Gastroesophageal sphincter (tissue), 4 donors: ENCODE data around the gene ANO5. TPM values are rescaled to one million over a fixed set of nuclear protein-coding genes. Genes with fewer than 3 reads are reported as not detected.

Experiments used
- ATAC-seq: fragments of 150-250 bp; one replicate; pipeline ENCODE4 v1.9.1; 2016; ENCODE audit warnings: mild to moderate bottlenecking, moderate library complexity
- H3K27ac ChIP-seq, 4 donors: fragments of 200-600 bp; sonication (generic) in 3 of 4; 1 replicate in 3 of 4; 2 replicates in 1 of 4; pipeline ENCODE4 v1.5.1; 2016 to 2019
- H3K27me3 ChIP-seq: fragments of 200-600 bp; sonication (generic); one replicate; pipeline ENCODE4 v1.5.1; 2019
- H3K36me3 ChIP-seq, 2 donors: fragments of 200-600 bp; sonication (generic); one replicate each; pipeline ENCODE4 v1.5.1; 2019; ENCODE audit warnings: control low read depth in 1 of 2
- H3K4me1 ChIP-seq, 3 donors: fragments of 200-600 bp; sonication (generic); 1 replicate in 2 of 3; 2 replicates in 1 of 3; pipeline ENCODE4 v1.5.1; 2016 to 2019; ENCODE audit warnings: control low read depth in 2 of 3
- H3K4me3 ChIP-seq, 2 donors: fragments of 200-600 bp; sonication (generic); one replicate each; pipeline ENCODE4 v1.5.1; 2019; ENCODE audit warnings: mild to moderate bottlenecking in 1 of 2, moderate library complexity in 1 of 2
- H3K9me3 ChIP-seq, 3 donors: fragments of 200-600 bp; sonication (generic); one replicate each; pipeline ENCODE4 v1.5.1; 2017 to 2019; ENCODE audit warnings: control low read depth in 2 of 3
- CTCF ChIP-seq, 4 experiments: fragments of 200-600 bp in 2 of 4; fragments of 450-650 bp in 2 of 4; sonication (generic) in 1 of 4; IDR thresholded peaks; one replicate each; pipeline ENCODE4 v1.5.1; 2017 to 2019; ENCODE audit warnings: antibody characterized with exemption in 4 of 4, mild to moderate bottlenecking in 2 of 4, moderate library complexity in 2 of 4
- EP300 ChIP-seq: sonication (generic); formaldehyde crosslinking; IDR thresholded peaks from one replicate; pipeline ENCODE4 v1.6.1; 2017; ENCODE audit warnings: antibody characterized with exemption, mild to moderate bottlenecking
- POLR2A ChIP-seq, 2 donors: fragments of 450-650 bp; IDR thresholded peaks; one replicate each; pipeline ENCODE4 v1.6.1; 2017; ENCODE audit warnings: antibody characterized with exemption in 2 of 2, mild to moderate bottlenecking in 2 of 2, moderate library complexity in 1 of 2
- POLR2AphosphoS5 ChIP-seq: sonication (generic); formaldehyde crosslinking; IDR thresholded peaks from one replicate; pipeline ENCODE4 v1.6.1; 2017; ENCODE audit warnings: antibody characterized with exemption
- WGBS, 2 donors: methylation state at CpG; one replicate each; pipeline ENCODE4 v1.1.5; 2018; ENCODE audit warnings: low coverage in 1 of 2; 5-methylcytosine and 5-hydroxymethylcytosine counted together
- total RNA-seq, 4 donors: library from RNA; depleted of rRNA; stranded (reverse); fragments of >200 nt; gene quantifications; one replicate each; pipeline ENCODE4 v1.1.0, GENCODE V29; 2016

The ANO5 gene
- total RNA-seq, 4 donors from 2014 or later = 21.5 to 33.2 (median 27.5) TPM

GRCh38 chr11:22192289-22192641, 620 bp upstream of the ANO5 start:
- Histone ChIP-seq H3K36me3 (no peaks in the 10 kb centered on the region), H3K9me3 (no peaks in the 10 kb centered on the region), H3K27me3 (no peaks in the 10 kb centered on the region), H3K4me3 (peak overlapping the region; percentile 68 to 80), H3K27ac (peak overlapping the region; percentile 51 to 87 (median 83)), H3K4me1 (peaks cover 0 to 33% (median 0%) of the 10 kb centered on the region in 3 donors)
- ATAC-seq = peak; percentile 16
- TF ChIP-seq POLR2A (IDR thresholded peaks at IDR 0.05) = no peak
- TF ChIP-seq CTCF (IDR thresholded peaks at IDR 0.05) = peak in 2 of 4 experiments; percentile 21 to 48
- 0% methylated on average over 7 of the region's 7 CpGs; no CpG with 5 or more reads in 1 of the 2 donors for WGBS, 2 donors

DNA sequence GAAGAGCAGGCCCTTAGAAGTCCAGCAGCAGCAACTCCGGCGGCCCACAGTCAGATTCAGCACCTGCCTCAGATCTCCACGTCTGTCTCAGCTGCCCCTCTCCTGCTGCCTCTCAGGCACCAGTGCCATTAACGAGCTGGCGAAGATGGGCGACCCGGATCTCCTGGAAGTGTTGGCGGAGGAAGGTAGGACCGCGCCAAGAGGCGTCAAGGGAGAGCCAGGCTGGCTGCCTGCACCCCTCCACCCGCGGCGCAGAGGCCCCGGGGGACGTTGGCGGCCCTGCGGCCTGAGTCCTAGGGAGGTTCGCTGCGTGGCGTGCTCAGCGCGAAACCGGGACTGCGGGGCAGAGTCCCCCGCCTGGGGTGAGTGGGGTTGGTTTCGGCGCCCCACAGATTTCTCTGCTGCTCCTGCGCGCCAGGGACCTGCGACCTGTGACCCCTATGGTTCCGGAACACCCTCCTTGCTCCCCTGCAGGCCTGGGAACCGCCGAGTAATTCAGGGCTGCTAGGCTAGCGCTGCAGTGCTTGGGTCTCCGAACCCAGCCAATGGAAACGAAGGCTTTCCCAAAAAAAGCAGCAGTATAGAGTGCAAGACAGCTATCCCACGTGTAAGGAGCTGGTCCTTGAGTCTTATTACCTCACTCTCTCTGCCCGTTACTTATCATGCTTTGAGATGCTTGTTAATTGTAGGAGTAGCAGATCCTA, 615 bp downstream of the ANO5 start:
- peak; percentile 31 for ATAC-seq
- TF ChIP-seq POLR2A (IDR thresholded peaks at IDR 0.05) = no peak
- no peak for TF ChIP-seq CTCF (IDR thresholded peaks at IDR 0.05)
- no peak for TF ChIP-seq POLR2AphosphoS5
- no peak for TF ChIP-seq EP300
- Histone ChIP-seq H3K27me3 (no peaks in the 10 kb centered on the region), H3K36me3 (no peaks in the 10 kb centered on the region), H3K4me3 (peak overlapping the region; percentile 68 to 80), H3K27ac (peak overlapping the region; percentile 51 to 87 (median 83)), H3K9me3 (no peaks in the 10 kb centered on the region), H3K4me1 (peaks cover 0 to 46% (median 0%) of the 10 kb centered on the region in 3 donors)
- WGBS, 2 donors = 0 to 1% methylated on average over 3 to 7 of the region's 39 CpGs

- 19 to 25% methylated on average over 5 of the region's 5 CpGs for WGBS, 2 donors
- no peak for ATAC-seq
- Histone ChIP-seq H3K9me3 (no peaks in the 10 kb centered on the region), H3K36me3 (no peaks in the 10 kb centered on the region), H3K27ac (peak overlapping the region in 3 of 4 donors; percentile 82 to 87 (median 84)), H3K4me3 (peak overlapping the region; percentile 68 to 80), H3K4me1 (peaks cover 0 to 54% (median 0%) of the 10 kb centered on the region in 3 donors), H3K27me3 (no peaks in the 10 kb centered on the region)
- TF ChIP-seq POLR2A (IDR thresholded peaks at IDR 0.05) (no peak), POLR2AphosphoS5 (no peak), CTCF (IDR thresholded peaks at IDR 0.05) (no peak), EP300 (no peak)
Observed at GRCh38 chr11:22194306-22194705, 1.4 kb downstream of the ANO5 start.

GRCh38 chr11:22194907-22195306, 2.0 kb downstream of the ANO5 start:
- peaks cover 0 to 55% (median 0%) of the 10 kb centered on the region in 3 donors for H3K4me1 ChIP-seq
- 58 to 75% methylated on average over 2 of the region's 2 CpGs for WGBS, 2 donors
- H3K27me3 ChIP-seq = no peaks in the 10 kb centered on the region
- H3K36me3 ChIP-seq = no peaks in the 10 kb centered on the region
- TF ChIP-seq EP300 (no peak), POLR2A (IDR thresholded peaks at IDR 0.05) (no peak), CTCF (IDR thresholded peaks at IDR 0.05) (peak in 1 of 4 experiments; percentile 17)
- no peaks in the 10 kb centered on the region for H3K9me3 ChIP-seq
- no peak for ATAC-seq
- H3K27ac ChIP-seq = peak overlapping the region in 1 of 4 donors; percentile 84
- H3K4me3 ChIP-seq = peak overlapping the region in 1 of 2 donors; percentile 80
